Sigmoid colon (tissue), 4 donors: ENCODE results near the gene BDH2.

Experiments used
- EP300 ChIP-seq, 4 donors: sonication (generic); formaldehyde crosslinking; IDR thresholded peaks; one replicate each; pipeline ENCODE4 v1.6.1; 2017; ENCODE audit warnings: antibody characterized with exemption in 4 of 4
- POLR2A ChIP-seq, 2 donors: fragments of 450-650 bp; IDR thresholded peaks; one replicate each; pipeline ENCODE4 v1.6.1; 2016; ENCODE audit warnings: antibody characterized with exemption in 2 of 2, mild to moderate bottlenecking in 2 of 2, moderate library complexity in 2 of 2
- TF ChIP-seq, protein P1 (sequence below), 4 experiments: fragments of 450-650 bp in 3 of 4; fragments of 200-600 bp in 1 of 4; IDR thresholded peaks; one replicate each; pipeline ENCODE4 v1.5.1; 2016 to 2019; ENCODE audit warnings: antibody characterized with exemption in 4 of 4, mild to moderate bottlenecking in 3 of 4, moderate library complexity in 2 of 4

DNA sequence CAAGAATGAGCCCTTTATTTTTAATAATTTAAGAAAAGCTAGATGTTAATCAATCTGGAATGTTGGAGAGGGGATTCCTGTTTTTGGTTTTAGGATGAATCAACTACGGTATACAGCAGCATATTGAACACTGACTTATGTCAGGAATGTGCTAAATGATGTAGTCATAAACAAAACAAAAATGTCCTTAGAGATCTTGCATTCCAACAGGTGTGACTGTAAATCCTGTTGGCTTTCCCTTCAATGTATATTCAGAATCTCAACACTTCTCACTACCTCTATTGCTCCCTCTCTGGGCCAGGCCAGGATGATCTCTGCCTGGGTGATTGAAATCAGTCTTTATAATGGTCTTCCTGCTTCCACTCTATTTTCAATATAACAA, 37.8 kb upstream of the BDH2 start:
- TF ChIP-seq POLR2A (IDR thresholded peaks at IDR 0.05) (no peak), EP300 (IDR thresholded peaks at IDR 0.05) (no peak)
- TF ChIP-seq, protein P1, sequence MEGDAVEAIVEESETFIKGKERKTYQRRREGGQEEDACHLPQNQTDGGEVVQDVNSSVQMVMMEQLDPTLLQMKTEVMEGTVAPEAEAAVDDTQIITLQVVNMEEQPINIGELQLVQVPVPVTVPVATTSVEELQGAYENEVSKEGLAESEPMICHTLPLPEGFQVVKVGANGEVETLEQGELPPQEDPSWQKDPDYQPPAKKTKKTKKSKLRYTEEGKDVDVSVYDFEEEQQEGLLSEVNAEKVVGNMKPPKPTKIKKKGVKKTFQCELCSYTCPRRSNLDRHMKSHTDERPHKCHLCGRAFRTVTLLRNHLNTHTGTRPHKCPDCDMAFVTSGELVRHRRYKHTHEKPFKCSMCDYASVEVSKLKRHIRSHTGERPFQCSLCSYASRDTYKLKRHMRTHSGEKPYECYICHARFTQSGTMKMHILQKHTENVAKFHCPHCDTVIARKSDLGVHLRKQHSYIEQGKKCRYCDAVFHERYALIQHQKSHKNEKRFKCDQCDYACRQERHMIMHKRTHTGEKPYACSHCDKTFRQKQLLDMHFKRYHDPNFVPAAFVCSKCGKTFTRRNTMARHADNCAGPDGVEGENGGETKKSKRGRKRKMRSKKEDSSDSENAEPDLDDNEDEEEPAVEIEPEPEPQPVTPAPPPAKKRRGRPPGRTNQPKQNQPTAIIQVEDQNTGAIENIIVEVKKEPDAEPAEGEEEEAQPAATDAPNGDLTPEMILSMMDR (IDR thresholded peaks at IDR 0.05), result no peak
